ENCODE measurements around the gene KIF3B. TPM values are rescaled to one million over a fixed set of nuclear protein-coding genes. Genes with fewer than 3 reads are reported as not detected.

KIF3B gene
- total RNA-seq, 2 experiments from 2014 or later = 8.2 to 25.2 TPM

DNA sequence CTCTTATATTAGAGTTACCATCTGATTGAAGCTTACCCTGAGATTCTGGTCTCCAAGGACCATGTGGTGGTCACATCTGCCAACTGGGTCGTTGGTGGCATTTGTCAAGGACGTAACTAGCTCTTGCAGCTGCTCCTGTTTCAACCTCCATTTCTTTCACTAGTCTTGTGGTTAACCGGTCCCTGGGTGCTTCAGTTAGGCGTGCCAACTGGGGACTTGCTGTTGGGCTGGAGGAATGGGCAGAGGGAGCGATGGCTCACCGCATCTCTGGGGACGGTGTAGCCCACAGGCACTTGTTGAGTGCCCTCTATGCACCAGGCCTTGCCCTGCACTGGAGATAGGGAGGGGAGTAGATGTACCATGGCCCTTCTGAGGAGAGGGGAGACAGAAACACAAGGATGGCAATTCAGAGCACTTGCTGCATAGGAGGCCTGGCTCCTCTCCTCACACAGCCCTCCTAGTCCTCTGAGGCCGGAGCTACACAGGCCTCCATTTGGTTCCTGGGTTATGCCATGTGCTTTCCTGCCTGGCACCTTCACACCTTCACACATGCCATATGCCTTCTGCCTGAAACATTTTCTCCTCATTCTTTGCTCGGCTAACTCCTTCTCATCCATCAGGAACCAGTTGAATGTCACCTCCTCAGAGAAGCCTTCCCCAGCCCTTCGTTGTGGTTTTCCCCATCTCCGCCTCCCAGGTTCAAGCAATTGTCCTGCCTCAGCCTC is 60.6 kb downstream of the KIF3B start:
- intact Hi-C loops (cut with micrococcal nuclease; ENCODE audit: unreplicated experiment) = loop anchor here (2.0 kb wide), 2 partner anchors 119 to 315 kb away; no protein-coding TSS in a partner anchor
- H3K27ac ChIP-seq (ENCODE audit: low read depth, low read length, poor library complexity, severe bottlenecking) = no peak overlapping the region
- peaks cover 4% of the 10 kb centered on the region for H3K4me1 ChIP-seq (ENCODE audit: insufficient read depth, low read length, poor library complexity, severe bottlenecking)
- no TSS peak for BruUV-seq (replicated peaks)
- no peaks in the 10 kb centered on the region for H3K79me2 ChIP-seq (ENCODE audit: insufficient read depth, low read depth, low read length)
- no peak overlapping the region for H3K4me3 ChIP-seq (ENCODE audit: low read depth, low read length, poor library complexity, severe bottlenecking)
- TF ChIP-seq, protein P1, sequence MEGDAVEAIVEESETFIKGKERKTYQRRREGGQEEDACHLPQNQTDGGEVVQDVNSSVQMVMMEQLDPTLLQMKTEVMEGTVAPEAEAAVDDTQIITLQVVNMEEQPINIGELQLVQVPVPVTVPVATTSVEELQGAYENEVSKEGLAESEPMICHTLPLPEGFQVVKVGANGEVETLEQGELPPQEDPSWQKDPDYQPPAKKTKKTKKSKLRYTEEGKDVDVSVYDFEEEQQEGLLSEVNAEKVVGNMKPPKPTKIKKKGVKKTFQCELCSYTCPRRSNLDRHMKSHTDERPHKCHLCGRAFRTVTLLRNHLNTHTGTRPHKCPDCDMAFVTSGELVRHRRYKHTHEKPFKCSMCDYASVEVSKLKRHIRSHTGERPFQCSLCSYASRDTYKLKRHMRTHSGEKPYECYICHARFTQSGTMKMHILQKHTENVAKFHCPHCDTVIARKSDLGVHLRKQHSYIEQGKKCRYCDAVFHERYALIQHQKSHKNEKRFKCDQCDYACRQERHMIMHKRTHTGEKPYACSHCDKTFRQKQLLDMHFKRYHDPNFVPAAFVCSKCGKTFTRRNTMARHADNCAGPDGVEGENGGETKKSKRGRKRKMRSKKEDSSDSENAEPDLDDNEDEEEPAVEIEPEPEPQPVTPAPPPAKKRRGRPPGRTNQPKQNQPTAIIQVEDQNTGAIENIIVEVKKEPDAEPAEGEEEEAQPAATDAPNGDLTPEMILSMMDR (conservative IDR thresholded peaks at IDR 0.05; ENCODE audit: low read length) = no peak
- TF ChIP-seq EZH2phosphoT487 (IDR thresholded peaks at IDR 0.05; ENCODE audit: borderline replicate concordance, low read depth, low read length) = no peak
- no peaks in the 10 kb centered on the region for H4K20me1 ChIP-seq (ENCODE audit: insufficient read depth, low read length)
- H3K4me2 ChIP-seq (ENCODE audit: low read length) = no peak overlapping the region
- no peak overlapping the region for H2AFZ ChIP-seq (ENCODE audit: low read length)
- POLR2A ChIA-PET = interaction anchor here (0.7 kb wide), 1 partner anchor 57 kb away, joined by 3 read pairs; no protein-coding TSS in a partner anchor
- no peak for DNase-seq (ENCODE audit: low spot score)
- H3K36me3 ChIP-seq (ENCODE audit: insufficient read depth, low read length) = peaks cover 13% of the 10 kb centered on the region; the same call in 1 of the 2 replicates
- CTCF ChIA-PET (ENCODE audit: unreplicated experiment) = no interaction called here
- no peaks in the 10 kb centered on the region for H3K9me2 ChIP-seq (ENCODE audit: insufficient read depth, low read length)
- no peaks in the 10 kb centered on the region for H3K9me3 ChIP-seq (ENCODE audit: low read length)

DNA sequence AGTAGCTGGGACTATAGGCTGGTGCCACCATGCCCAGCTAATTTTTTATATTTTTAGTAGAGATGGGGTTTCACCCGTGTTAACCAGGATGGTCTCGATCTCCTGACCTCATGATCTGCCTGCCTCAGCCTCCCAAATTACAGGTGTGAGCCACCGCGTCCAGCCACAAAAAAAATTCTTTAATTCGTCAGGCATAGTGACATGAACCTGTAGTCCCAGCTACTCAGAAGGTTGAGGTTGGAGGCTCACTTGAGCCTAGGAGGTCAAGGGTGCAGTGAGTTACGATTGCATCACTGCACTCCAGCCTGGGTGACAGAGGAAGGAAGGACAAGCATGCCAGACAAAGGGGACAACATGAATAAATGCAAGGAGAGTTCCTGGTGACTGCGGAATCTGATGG is 61.2 kb downstream of the KIF3B start:
- no TSS peak for BruUV-seq (replicated peaks)
- CTCF ChIA-PET (ENCODE audit: unreplicated experiment) = no interaction called here
- H3K4me1 ChIP-seq (ENCODE audit: insufficient read depth, low read length, poor library complexity, severe bottlenecking) = peaks cover 4% of the 10 kb centered on the region

More for the DNA sequence above, 61.2 kb downstream of the KIF3B start:
- Histone ChIP-seq H4K20me1 (ENCODE audit: insufficient read depth, low read length) (no peaks in the 10 kb centered on the region), H3K27ac (ENCODE audit: low read depth, low read length, poor library complexity, severe bottlenecking) (no peak overlapping the region), H3K79me2 (ENCODE audit: insufficient read depth, low read depth, low read length) (no peaks in the 10 kb centered on the region), H3K4me2 (ENCODE audit: low read length) (no peak overlapping the region), H3K4me3 (ENCODE audit: low read depth, low read length, poor library complexity, severe bottlenecking) (no peak overlapping the region), H2AFZ (ENCODE audit: low read length) (no peak overlapping the region), H3K36me3 (ENCODE audit: insufficient read depth, low read length) (peaks cover 12% of the 10 kb centered on the region; the same call in 1 of the 2 replicates), H3K9me3 (ENCODE audit: low read length) (no peaks in the 10 kb centered on the region), H3K9me2 (ENCODE audit: insufficient read depth, low read length) (no peaks in the 10 kb centered on the region)
- intact Hi-C loops (cut with micrococcal nuclease; ENCODE audit: unreplicated experiment) = no loop called here
- TF ChIP-seq, protein P1 (conservative IDR thresholded peaks at IDR 0.05; ENCODE audit: low read length) = no peak
- TF ChIP-seq EZH2phosphoT487 (IDR thresholded peaks at IDR 0.05; ENCODE audit: borderline replicate concordance, low read depth, low read length) = no peak
- POLR2A ChIA-PET = interaction anchor here (0.7 kb wide), 1 partner anchor 56 kb away, joined by 3 read pairs; no protein-coding TSS in a partner anchor
- DNase-seq (ENCODE audit: low spot score) = no peak
